Lung (tissue), 12 donors: ENCODE measurements around the gene LDHD. TPM values are rescaled to one million over a fixed set of nuclear protein-coding genes. Genes with fewer than 3 reads are reported as not detected.

Experiments
- ATAC-seq: fragments of 200-7000 bp; cut with Tn5 transposase; one replicate; pipeline ENCODE4 v1.9.1; 2020; ENCODE audit warnings: moderate number of reproducible peaks; ENCODE audit not compliant: insufficient read depth, low FRiP score
- DNase-seq, 3 donors: peaks; one replicate each; pipeline ENCODE4 v3.0.0-alpha.2; 2013 to 2017
- H3K27ac ChIP-seq, 2 donors: one replicate each; pipeline ENCODE4 v1.5.1; 2013; ENCODE audit warnings: mild to moderate bottlenecking in 2 of 2, moderate library complexity in 2 of 2, control low read depth in 1 of 2, inconsistent platforms in 1 of 2, low read depth in 1 of 2, low read length in 1 of 2
- H3K27me3 ChIP-seq, 3 donors: one replicate each; pipeline ENCODE4 v1.5.1; 2013; ENCODE audit warnings: low read length in 2 of 3; ENCODE audit not compliant: control insufficient read depth in 3 of 3, insufficient read depth in 3 of 3
- H3K36me3 ChIP-seq, 4 donors: one replicate each; pipeline ENCODE4 v1.5.1; 2013; ENCODE audit warnings: low read length in 4 of 4, mild to moderate bottlenecking in 1 of 4, moderate library complexity in 1 of 4; ENCODE audit not compliant: control insufficient read depth in 4 of 4, insufficient read depth in 4 of 4
- H3K4me1 ChIP-seq, 5 donors: one replicate each; pipeline ENCODE4 v1.5.1; 2013; ENCODE audit warnings: low read length in 5 of 5, mild to moderate bottlenecking in 2 of 5, moderate library complexity in 1 of 5; ENCODE audit not compliant: control insufficient read depth in 5 of 5, insufficient read depth in 5 of 5
- H3K4me3 ChIP-seq: one replicate; pipeline ENCODE4 v1.5.1; 2013; ENCODE audit warnings: mild to moderate bottlenecking, control low read depth, moderate library complexity
- H3K9ac ChIP-seq, 2 donors: one replicate each; pipeline ENCODE4 v1.5.1; 2013; ENCODE audit warnings: low read length in 2 of 2, control low read depth in 1 of 2; ENCODE audit not compliant: insufficient read depth in 1 of 2
- H3K9me3 ChIP-seq, 4 donors: one replicate each; pipeline ENCODE4 v1.5.1; 2013; ENCODE audit warnings: low read length in 3 of 4, mild to moderate bottlenecking in 1 of 4, moderate library complexity in 1 of 4; ENCODE audit not compliant: control insufficient read depth in 4 of 4, insufficient read depth in 3 of 4
- WGBS, 2 donors: extraction: QIAGEN DNeasy Blood & Tissue Kit; methylation state at CpG; one replicate each; pipeline ENCODE4 v1.1.7; 2013; 5-methylcytosine and 5-hydroxymethylcytosine counted together
- polyA plus RNA-seq, 2 donors: library from polyadenylated mRNA; stranded (reverse); fragments of 200-250 nt; gene quantifications; one replicate each; pipeline ENCODE4 v1.2.1, GENCODE V29; 2013
- total RNA-seq, 2 donors: library from RNA; depleted of rRNA in 1 of 2; stranded (reverse); fragments of >200 nt in 1 of 2; gene quantifications; one replicate each; pipeline ENCODE4 v1.2.1, GENCODE V29; 2014 to 2021
- TF ChIP-seq, protein P1 (sequence below): IDR thresholded peaks from 2 replicates; pipeline ENCODE4 v1.5.1; 2012; ENCODE audit warnings: mild to moderate bottlenecking; ENCODE audit errors: control extremely low read depth, extremely low read depth
- donor health status: control.
- donor health status: control.
- donor health status: Bipolar disorder and iron deficiency.
- donor health status: healthy.
- donor health status: DM: yes; HTN: yes; CAD: no.

The LDHD gene
- total and polyA plus RNA-seq, 4 donors, result 4.3 to 17.0 (median 8.1) TPM

DNA sequence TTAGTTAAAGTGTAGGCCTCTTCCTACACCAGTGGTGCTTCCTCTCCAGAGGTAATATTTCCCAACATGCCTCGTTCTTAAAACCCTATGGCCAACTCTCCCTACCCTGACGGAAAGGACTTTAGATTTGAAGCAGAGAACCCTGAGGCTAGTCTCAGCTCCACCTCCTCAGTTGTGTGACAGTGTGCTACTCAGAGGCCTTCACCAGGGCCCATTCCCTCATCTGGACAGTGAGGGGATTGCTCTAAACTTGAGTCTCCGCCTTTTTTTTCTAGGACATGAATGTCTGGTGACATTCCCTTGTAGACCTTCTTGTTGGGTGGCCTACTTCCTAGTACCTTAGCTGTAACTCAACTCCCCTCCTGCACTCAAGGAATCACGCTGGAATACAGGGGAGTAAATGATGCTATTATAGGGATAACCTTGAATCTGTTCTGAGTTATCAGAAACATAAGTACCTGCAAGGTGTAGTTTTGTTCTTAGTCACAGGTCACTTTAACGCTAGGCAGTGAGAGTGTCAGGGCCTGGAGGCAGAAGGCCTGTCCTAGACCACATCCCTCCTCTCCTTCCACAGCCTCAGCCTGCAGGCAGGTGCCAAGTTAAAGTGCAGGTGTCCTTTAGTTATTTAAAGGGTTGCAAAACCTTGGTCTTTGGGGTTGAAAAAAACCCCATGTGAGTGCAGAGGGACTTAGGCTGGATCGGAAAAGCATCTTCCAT lies 26.9 kb downstream of the LDHD start:
- TF ChIP-seq, protein P1, sequence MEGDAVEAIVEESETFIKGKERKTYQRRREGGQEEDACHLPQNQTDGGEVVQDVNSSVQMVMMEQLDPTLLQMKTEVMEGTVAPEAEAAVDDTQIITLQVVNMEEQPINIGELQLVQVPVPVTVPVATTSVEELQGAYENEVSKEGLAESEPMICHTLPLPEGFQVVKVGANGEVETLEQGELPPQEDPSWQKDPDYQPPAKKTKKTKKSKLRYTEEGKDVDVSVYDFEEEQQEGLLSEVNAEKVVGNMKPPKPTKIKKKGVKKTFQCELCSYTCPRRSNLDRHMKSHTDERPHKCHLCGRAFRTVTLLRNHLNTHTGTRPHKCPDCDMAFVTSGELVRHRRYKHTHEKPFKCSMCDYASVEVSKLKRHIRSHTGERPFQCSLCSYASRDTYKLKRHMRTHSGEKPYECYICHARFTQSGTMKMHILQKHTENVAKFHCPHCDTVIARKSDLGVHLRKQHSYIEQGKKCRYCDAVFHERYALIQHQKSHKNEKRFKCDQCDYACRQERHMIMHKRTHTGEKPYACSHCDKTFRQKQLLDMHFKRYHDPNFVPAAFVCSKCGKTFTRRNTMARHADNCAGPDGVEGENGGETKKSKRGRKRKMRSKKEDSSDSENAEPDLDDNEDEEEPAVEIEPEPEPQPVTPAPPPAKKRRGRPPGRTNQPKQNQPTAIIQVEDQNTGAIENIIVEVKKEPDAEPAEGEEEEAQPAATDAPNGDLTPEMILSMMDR, result no peak
- 63 to 73% methylated on average over 6 of the region's 6 CpGs for WGBS, 2 donors
- no peaks in the 10 kb centered on the region for H3K9me3 ChIP-seq
- H3K4me1 ChIP-seq, result peaks cover 19 to 47% (median 20%) of the 10 kb centered on the region in 5 donors
- H3K9ac ChIP-seq, result no peak overlapping the region
- H3K36me3 ChIP-seq, result peaks cover 0 to 5% (median 2%) of the 10 kb centered on the region in 4 donors
- no peak overlapping the region for H3K4me3 ChIP-seq
- H3K27ac ChIP-seq, result peak overlapping the region in 1 of 2 donors; percentile 35
- H3K27me3 ChIP-seq, result no peaks in the 10 kb centered on the region
- DNase-seq, result no peak
- ATAC-seq, result no peak

DNA sequence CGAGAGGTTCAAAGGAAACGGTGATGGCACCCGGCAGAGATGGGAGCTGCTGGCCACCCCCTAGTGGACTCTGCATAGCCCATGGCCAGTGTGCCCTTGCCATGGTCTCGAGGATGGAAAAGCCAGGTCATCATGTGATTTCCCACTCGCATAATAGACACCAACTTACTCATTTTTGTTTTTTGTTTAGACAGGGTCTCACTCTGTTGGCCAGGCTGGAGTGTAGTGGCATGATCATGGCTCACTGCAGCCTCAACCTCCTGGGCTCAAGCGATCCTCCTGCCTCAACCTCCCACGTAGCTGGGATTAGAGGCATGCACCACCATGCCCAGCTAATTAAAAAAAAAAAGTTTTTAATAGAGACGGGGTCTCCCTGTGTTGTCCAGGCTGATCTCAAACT lies 27.6 kb downstream of the LDHD start:
- Histone ChIP-seq H3K27ac (no peak overlapping the region), H3K9ac (no peak overlapping the region), H3K27me3 (no peaks in the 10 kb centered on the region), H3K4me1 (peaks cover 19 to 47% (median 21%) of the 10 kb centered on the region in 5 donors), H3K9me3 (no peaks in the 10 kb centered on the region), H3K36me3 (peaks cover 0 to 4% (median 1%) of the 10 kb centered on the region in 4 donors), H3K4me3 (no peak overlapping the region)
- DNase-seq (no peak), ATAC-seq (no peak)
- WGBS, 2 donors, result 82 to 85% methylated on average over 8 of the region's 8 CpGs
- TF ChIP-seq, protein P1, result no peak

DNA sequence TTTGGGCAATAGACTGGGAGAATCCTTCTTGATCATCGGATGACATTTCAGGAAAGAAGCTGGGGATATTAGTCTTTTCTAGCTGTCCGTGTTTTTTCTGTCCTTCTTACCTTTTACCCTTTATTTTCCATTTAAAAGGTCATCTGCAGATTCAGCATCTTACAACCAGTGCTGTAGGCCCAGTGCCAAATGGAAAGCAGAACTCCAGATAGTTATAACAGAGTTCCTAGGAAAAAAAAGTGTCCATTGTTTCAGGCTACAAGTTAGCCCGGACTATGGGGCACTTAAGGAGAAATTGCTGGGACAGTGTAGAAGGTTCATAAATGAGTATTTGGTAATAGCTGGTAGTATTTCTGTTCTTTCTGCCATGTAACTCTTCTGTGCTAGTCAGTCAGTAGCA lies 28.4 kb downstream of the LDHD start:
- H3K4me3 ChIP-seq, result no peak overlapping the region
- no peaks in the 10 kb centered on the region for H3K27me3 ChIP-seq
- H3K9me3 ChIP-seq, result no peaks in the 10 kb centered on the region
- TF ChIP-seq, protein P1, result no peak
- peaks cover 19 to 47% (median 22%) of the 10 kb centered on the region in 5 donors for H3K4me1 ChIP-seq
- H3K9ac ChIP-seq, result peak overlapping the region in 1 of 2 donors; percentile 35
- peaks cover 0 to 2% (median 0%) of the 10 kb centered on the region in 4 donors for H3K36me3 ChIP-seq
- H3K27ac ChIP-seq, result peak overlapping the region in 1 of 2 donors; percentile 41
- 54 to 73% methylated on average over 3 of the region's 3 CpGs for WGBS, 2 donors
- no peak for DNase-seq
- ATAC-seq, result no peak
